ENCODE measurements around the gene SPAG17. TPM values are rescaled to one million over a fixed set of nuclear protein-coding genes. Genes with fewer than 3 reads are reported as not detected.
"Not testable (repeated sequence)": the region's sequence is repeated elsewhere in the genome, so short reads cannot be mapped to it uniquely, and the experiment has no call there.

Gene SPAG17
- total and polyA plus RNA-seq, 7 donors: not detected

GRCh38 chr1:117928881-117929342 lies 256.1 kb downstream of the SPAG17 start:
- TF ChIP-seq POLR2A (IDR thresholded peaks at IDR 0.05) (no peak), POLR2AphosphoS5 (IDR thresholded peaks at IDR 0.05) (no peak), EP300 (IDR thresholded peaks at IDR 0.05) (no peak), CTCF (IDR thresholded peaks at IDR 0.05) (no peak)
- H3K4me1 ChIP-seq: peaks cover 0 to 37% (median 26%) of the 10 kb centered on the region in 4 donors
- H3K27ac ChIP-seq: peak overlapping the region; percentile 86 to 92 (median 90)
- H3K9me3 ChIP-seq: no peaks in the 10 kb centered on the region
- no peaks in the 10 kb centered on the region for H3K36me3 ChIP-seq
- 0% methylated on average over 24 of the region's 24 CpGs for WGBS, 2 donors
- H3K4me3 ChIP-seq: peak overlapping the region; percentile 68 to 92 (median 89)
- intact Hi-C loops (cut with DNase I): loop anchor here (5.0 kb wide), 1 partner anchor 807 kb away; the partner anchor contains the start of gene TRIM45
- no peaks in the 10 kb centered on the region for H3K27me3 ChIP-seq
- DNase-seq: peak; percentile 73

GRCh38 chr1:117925981-117926380 lies 259.0 kb downstream of the SPAG17 start:
- Histone ChIP-seq H3K27ac (no peak overlapping the region), H3K4me3 (no peak overlapping the region), H3K9me3 (no peaks in the 10 kb centered on the region), H3K4me1 (peaks cover 0 to 30% (median 22%) of the 10 kb centered on the region in 4 donors), H3K36me3 (no peaks in the 10 kb centered on the region), H3K27me3 (no peaks in the 10 kb centered on the region)
- TF ChIP-seq CTCF (IDR thresholded peaks at IDR 0.05): no peak
- TF ChIP-seq POLR2A (IDR thresholded peaks at IDR 0.05): no peak
- TF ChIP-seq POLR2AphosphoS5 (IDR thresholded peaks at IDR 0.05): no peak
- TF ChIP-seq EP300 (IDR thresholded peaks at IDR 0.05): no peak
- intact Hi-C loops (cut with DNase I): loop anchor here (5.0 kb wide), 1 partner anchor 804 kb away; the partner anchor contains the start of gene TRIM45
- 86 to 92% methylated on average over 3 of the region's 3 CpGs for WGBS, 2 donors
- DNase-seq: no peak

GRCh38 chr1:117922717-117923116 lies 262.3 kb downstream of the SPAG17 start:
- H3K27ac ChIP-seq; DNase-seq; H3K4me3 ChIP-seq; intact Hi-C loops (cut with DNase I); H3K9me3 ChIP-seq; H3K4me1 ChIP-seq; H3K27me3 ChIP-seq: not testable (repeated sequence)
- H3K36me3 ChIP-seq: peaks cover 0 to 25% (median 7%) of the 10 kb centered on the region in 4 donors
- WGBS, 2 donors: 94 to 95% methylated on average over 7 of the region's 7 CpGs

GRCh38 chr1:117921991-117922390 lies 263.0 kb downstream of the SPAG17 start:
- Histone ChIP-seq H3K4me1 (peaks cover 0 to under 1% (median 0%) of the 10 kb centered on the region in 4 donors), H3K36me3 (peaks cover 0 to 32% (median 8%) of the 10 kb centered on the region in 4 donors), H3K27me3 (no peaks in the 10 kb centered on the region), H3K9me3 (no peaks in the 10 kb centered on the region), H3K27ac (no peak overlapping the region), H3K4me3 (no peak overlapping the region)
- no peak for DNase-seq
- intact Hi-C loops (cut with DNase I): no loop called here
- WGBS, 2 donors: 95 to 96% methylated on average over 2 of the region's 2 CpGs
- no peak for TF ChIP-seq CTCF (IDR thresholded peaks at IDR 0.05)

- no peak for DNase-seq
- H3K27me3 ChIP-seq: no peaks in the 10 kb centered on the region
- H3K27ac ChIP-seq: no peak overlapping the region
- H3K4me1 ChIP-seq: no peaks in the 10 kb centered on the region
- H3K9me3 ChIP-seq: no peaks in the 10 kb centered on the region
- peaks cover 0 to 58% (median 21%) of the 10 kb centered on the region in 4 donors for H3K36me3 ChIP-seq
- intact Hi-C loops (cut with DNase I): no loop called here
- H3K4me3 ChIP-seq: no peak overlapping the region
- no peak for TF ChIP-seq POLR2A (IDR thresholded peaks at IDR 0.05)
- no peak for TF ChIP-seq POLR2AphosphoS5 (IDR thresholded peaks at IDR 0.05)
- TF ChIP-seq CTCF (IDR thresholded peaks at IDR 0.05): no peak
- TF ChIP-seq EP300 (IDR thresholded peaks at IDR 0.05): no peak
Observed at GRCh38 chr1:117919376-117919775, 265.7 kb downstream of the SPAG17 start.

Measured in sigmoid colon (tissue), 7 donors.